ENCODE data around the gene PYGO1. TPM values are rescaled to one million over a fixed set of nuclear protein-coding genes. Genes with fewer than 3 reads are reported as not detected.

Gene PYGO1
- total RNA-seq, 2 experiments from 2014 or later = not detected

DNA sequence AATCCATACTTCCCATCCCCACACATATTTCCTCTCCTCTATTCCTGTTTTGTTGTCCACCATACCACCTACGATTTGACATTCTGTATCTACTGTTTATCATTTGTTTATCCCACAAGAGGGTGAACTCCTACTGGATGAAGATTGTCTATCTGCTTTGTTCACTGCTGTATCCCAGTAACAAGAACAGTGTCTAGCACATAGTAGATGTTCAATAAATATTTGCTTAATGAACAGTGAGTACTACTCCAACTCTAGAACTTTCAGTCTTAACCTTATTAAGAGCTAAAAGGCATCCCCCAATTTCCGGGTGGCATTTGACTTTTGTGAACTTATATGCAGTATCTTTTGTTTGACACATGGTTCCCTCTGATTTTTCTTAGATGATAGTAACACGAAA is 1.3 kb downstream of the PYGO1 start:
- peaks cover 10% of the 10 kb centered on the region for H3K4me1 ChIP-seq (ENCODE audit: insufficient read depth, low read length)
- intact Hi-C loops (cut with DNase I, micrococcal nuclease) = no loop called here
- H3K27ac ChIP-seq (ENCODE audit: low read depth in 1 of 2, low read length in 2 of 2) = no peak overlapping the region
- Mint-ChIP-seq H3K27ac (no peak overlapping the region), H3K9me3 (no peaks in the 10 kb centered on the region), H3K36me3 (ENCODE audit: low read depth) (no peaks in the 10 kb centered on the region), H3K4me3 (no peak overlapping the region), H3K27me3 (peaks cover 52% of the 10 kb centered on the region), H3K4me1 (ENCODE audit: low read depth) (no peaks in the 10 kb centered on the region)
- H3K4me3 ChIP-seq (ENCODE audit: low read length) = no peak overlapping the region
- H3K27me3 ChIP-seq (ENCODE audit: control insufficient read depth in 1 of 2, insufficient read depth in 2 of 2, low read length in 2 of 2) = peaks cover 29 to 65% of the 10 kb centered on the region in 2 experiments
- POLR2A ChIA-PET = no interaction called here
- H3K9me3 ChIP-seq (ENCODE audit: control insufficient read depth in 1 of 2, insufficient read depth in 1 of 2, low read length in 2 of 2) = peaks cover 0 to 5% of the 10 kb centered on the region in 2 experiments
- TF ChIP-seq, protein P1, sequence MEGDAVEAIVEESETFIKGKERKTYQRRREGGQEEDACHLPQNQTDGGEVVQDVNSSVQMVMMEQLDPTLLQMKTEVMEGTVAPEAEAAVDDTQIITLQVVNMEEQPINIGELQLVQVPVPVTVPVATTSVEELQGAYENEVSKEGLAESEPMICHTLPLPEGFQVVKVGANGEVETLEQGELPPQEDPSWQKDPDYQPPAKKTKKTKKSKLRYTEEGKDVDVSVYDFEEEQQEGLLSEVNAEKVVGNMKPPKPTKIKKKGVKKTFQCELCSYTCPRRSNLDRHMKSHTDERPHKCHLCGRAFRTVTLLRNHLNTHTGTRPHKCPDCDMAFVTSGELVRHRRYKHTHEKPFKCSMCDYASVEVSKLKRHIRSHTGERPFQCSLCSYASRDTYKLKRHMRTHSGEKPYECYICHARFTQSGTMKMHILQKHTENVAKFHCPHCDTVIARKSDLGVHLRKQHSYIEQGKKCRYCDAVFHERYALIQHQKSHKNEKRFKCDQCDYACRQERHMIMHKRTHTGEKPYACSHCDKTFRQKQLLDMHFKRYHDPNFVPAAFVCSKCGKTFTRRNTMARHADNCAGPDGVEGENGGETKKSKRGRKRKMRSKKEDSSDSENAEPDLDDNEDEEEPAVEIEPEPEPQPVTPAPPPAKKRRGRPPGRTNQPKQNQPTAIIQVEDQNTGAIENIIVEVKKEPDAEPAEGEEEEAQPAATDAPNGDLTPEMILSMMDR (IDR thresholded peaks at IDR 0.05) = no peak
- CTCF ChIA-PET = interaction anchor here (0.6 kb wide), 1 partner anchor 75 kb away, joined by 4 read pairs; no protein-coding TSS in a partner anchor
- H3K36me3 ChIP-seq (ENCODE audit: insufficient read depth, low read length) = no peaks in the 10 kb centered on the region
- ATAC-seq (ENCODE audit: poor library complexity) = no peak
- DNase-seq = no peak

DNA sequence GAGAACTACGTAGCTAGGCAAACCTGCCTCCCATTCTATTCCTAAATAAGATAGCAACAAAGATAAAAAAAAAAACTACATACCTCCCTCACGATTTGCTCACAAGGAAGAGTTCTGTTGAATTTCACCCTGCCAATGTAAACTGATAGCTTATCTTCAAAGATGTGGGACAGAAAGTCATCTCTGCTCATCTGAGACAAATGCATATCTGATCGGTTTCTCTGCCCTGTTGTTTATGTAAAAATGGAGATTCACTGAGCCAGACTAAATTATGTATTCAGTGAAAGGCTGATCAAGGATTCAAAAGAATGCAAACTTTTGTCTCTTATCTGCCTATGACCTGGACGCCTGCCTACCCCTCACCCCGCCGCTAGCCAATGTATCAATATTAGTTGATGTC is 11.2 kb downstream of the PYGO1 start:
- Mint-ChIP-seq H3K27ac (no peak overlapping the region), H3K4me1 (ENCODE audit: low read depth) (no peaks in the 10 kb centered on the region), H3K36me3 (ENCODE audit: low read depth) (no peaks in the 10 kb centered on the region), H3K9me3 (no peaks in the 10 kb centered on the region), H3K27me3 (peaks cover 54% of the 10 kb centered on the region), H3K4me3 (no peak overlapping the region)
- no peak overlapping the region for H3K4me3 ChIP-seq (ENCODE audit: low read length)
- TF ChIP-seq, protein P1 (IDR thresholded peaks at IDR 0.05) = no peak
- H3K27me3 ChIP-seq (ENCODE audit: control insufficient read depth in 1 of 2, insufficient read depth in 2 of 2, low read length in 2 of 2) = peaks cover 3 to 17% of the 10 kb centered on the region in 2 experiments
- no peak overlapping the region for H3K27ac ChIP-seq (ENCODE audit: low read depth in 1 of 2, low read length in 2 of 2)
- DNase-seq (no peak), ATAC-seq (ENCODE audit: poor library complexity) (no peak)
- POLR2A ChIA-PET = no interaction called here
- H3K36me3 ChIP-seq (ENCODE audit: insufficient read depth, low read length) = no peaks in the 10 kb centered on the region
- CTCF ChIA-PET = no interaction called here
- no peaks in the 10 kb centered on the region for H3K4me1 ChIP-seq (ENCODE audit: insufficient read depth, low read length)
- H3K9me3 ChIP-seq (ENCODE audit: control insufficient read depth in 1 of 2, insufficient read depth in 1 of 2, low read length in 2 of 2) = no peaks in the 10 kb centered on the region
- intact Hi-C loops (cut with DNase I, micrococcal nuclease) = no loop called here

DNA sequence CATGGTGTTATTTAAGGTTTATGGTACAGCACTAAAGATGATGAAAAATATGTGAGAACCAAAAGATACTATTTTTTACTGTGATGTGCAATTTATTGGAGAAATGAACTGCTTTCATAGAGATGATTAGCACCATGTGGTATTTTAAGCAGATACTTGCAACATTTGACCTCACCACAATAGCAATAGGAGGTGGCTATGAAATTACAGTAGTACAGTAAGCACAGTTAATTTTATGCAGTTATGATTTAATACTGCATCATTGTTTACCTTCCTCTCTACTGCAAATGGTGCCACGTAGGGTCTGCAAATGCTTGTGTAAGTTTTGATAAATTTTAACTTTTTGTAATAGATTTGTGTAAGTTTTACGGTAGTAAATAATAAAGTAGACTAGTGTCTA is 14.0 kb downstream of the PYGO1 start:
- H3K4me3 ChIP-seq (ENCODE audit: low read length) = no peak overlapping the region
- Mint-ChIP-seq H3K9me3 (no peaks in the 10 kb centered on the region), H3K27me3 (peaks cover 57% of the 10 kb centered on the region), H3K36me3 (ENCODE audit: low read depth) (no peaks in the 10 kb centered on the region), H3K4me1 (ENCODE audit: low read depth) (no peaks in the 10 kb centered on the region), H3K4me3 (no peak overlapping the region), H3K27ac (no peak overlapping the region)
- H3K36me3 ChIP-seq (ENCODE audit: insufficient read depth, low read length) = no peaks in the 10 kb centered on the region
- peaks cover 8 to 12% of the 10 kb centered on the region in 2 experiments for H3K27me3 ChIP-seq (ENCODE audit: control insufficient read depth in 1 of 2, insufficient read depth in 2 of 2, low read length in 2 of 2)
- no peaks in the 10 kb centered on the region for H3K4me1 ChIP-seq (ENCODE audit: insufficient read depth, low read length)
- DNase-seq = no peak
- TF ChIP-seq, protein P1 (IDR thresholded peaks at IDR 0.05) = no peak
- no peak overlapping the region for H3K27ac ChIP-seq (ENCODE audit: low read depth in 1 of 2, low read length in 2 of 2)
- intact Hi-C loops (cut with DNase I, micrococcal nuclease) = no loop called here
- no peak for ATAC-seq (ENCODE audit: poor library complexity)
- H3K9me3 ChIP-seq (ENCODE audit: control insufficient read depth in 1 of 2, insufficient read depth in 1 of 2, low read length in 2 of 2) = no peaks in the 10 kb centered on the region
- CTCF ChIA-PET = no interaction called here
- POLR2A ChIA-PET = no interaction called here
